T-helper 2 cell (primary cell): Measurements from ENCODE around the gene SORCS1.

Experiments used
- DNase-seq, 5 experiments: peaks; one replicate each; pipeline versions ENCODE4 v3.0.0 to v3.0.0-alpha.2; 2012 to 2022

Gene SORCS1

DNA sequence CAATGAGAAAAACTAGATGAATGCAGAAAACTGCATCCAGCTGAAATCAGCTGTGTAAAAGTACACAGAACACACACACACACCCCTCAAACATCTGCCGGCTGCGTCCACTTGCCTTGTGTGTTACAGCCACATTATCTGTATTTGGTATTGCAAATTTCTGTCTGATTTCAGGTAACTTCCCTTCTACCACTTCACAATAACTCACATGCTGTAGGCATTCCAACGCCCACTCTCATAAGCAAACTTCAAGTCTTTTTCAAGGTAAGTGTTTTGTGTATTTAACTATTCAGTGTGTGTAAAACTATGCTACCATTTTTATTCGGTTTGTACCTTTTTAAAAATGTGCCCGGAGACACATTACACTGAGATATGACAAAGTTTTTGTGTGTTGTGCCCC is 594.2 kb downstream of the SORCS1 start:
- DNase-seq = no peak

DNA sequence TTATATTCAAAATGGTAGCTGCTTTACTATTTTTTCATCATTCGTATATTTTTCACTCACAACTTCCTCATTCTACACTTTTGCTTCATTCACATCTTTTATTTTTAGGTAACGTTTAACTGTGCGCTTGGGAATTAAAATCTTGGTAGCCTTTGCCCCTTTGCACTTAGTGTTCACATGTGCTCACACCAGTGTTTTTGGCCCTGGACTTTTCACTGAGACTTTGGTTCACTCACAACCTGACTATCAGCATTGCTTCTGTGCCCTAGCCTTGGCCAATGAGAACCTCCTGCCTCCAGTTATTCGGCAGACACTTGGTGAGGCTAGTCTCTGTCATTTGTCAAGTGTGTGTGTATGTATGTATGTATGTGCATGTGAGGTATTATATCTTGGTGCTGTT is 596.9 kb downstream of the SORCS1 start:
- no peak for DNase-seq

- no peak for DNase-seq
Observed at GRCh38 chr10:106566873-106567272, 597.6 kb downstream of the SORCS1 start.

DNA sequence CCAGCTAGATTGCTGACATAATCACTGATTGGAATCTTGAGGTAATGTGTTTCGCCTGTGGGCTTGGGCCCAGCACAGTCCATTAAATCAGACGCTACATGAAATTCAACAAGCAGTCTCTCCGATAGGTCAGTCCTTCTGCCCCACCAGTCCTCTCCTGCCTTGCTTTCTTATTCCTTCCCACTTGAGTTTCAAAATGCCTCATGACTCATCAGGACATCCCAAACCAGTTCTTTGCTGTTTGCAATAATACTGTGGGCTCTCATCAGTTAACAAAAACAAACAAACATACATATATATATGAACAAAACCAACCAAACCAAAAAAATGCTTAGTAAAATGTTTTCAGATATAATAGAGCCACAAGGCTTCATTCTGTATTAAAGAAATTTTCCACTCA is 599.0 kb downstream of the SORCS1 start:
- no peak for DNase-seq

- DNase-seq = no peak
Observed at GRCh38 chr10:106563384-106563783, 601.1 kb downstream of the SORCS1 start.

DNA sequence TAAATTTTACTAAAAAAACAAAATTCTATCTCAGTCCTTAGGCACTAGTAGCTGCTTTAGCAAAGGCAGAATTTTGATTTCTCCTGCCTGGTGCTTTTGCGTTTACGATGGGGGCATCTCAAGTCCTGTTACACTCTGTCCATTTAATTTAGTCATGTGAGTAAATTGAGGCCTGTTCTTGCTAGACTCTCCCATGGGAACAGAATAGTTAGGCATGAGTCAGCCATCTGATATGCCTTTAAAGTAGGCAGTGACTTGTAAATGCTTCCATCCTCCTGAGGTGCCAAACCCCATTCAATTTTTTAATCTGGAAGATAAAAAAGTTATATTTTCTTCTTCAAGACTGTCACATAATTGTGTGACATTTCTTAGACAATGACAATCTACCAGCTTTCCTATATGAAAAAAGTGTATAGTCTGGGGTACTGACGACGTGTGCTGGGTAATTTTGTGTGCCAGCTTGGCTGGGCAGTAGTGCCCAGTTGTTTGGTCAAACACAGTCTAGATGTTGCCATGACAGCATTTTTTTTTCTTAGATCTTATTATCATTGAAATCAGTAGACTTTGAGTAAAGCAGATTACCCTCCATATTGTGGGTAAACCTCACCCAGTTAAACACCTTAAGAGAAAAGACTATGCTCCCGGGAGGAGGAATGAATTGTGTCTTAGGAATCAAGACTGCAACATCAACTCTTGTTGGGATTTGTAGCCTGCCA is 603.4 kb downstream of the SORCS1 start:
- DNase-seq = no peak

DNA sequence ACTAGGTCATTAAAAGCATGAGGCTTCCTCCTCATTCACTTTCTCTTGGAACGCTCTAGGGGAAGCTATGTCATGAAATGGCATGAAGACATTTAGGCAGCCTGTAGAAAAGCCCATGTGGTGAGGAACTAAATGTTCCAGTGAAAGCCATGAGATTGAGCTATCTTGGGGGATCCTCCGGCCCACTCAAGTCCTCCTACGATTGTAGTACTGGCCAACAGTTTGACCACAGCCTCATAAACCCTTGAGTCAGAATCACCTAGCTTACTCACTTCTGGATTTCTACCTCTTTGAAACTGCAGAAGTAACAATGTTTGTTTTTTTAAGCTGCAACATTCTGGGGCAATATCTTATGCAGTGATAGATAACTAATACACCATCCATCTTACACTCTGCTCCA is 605.1 kb downstream of the SORCS1 start:
- DNase-seq = no peak

- no peak for DNase-seq
Observed at GRCh38 chr10:106557951-106558733, 606.4 kb downstream of the SORCS1 start.

DNA sequence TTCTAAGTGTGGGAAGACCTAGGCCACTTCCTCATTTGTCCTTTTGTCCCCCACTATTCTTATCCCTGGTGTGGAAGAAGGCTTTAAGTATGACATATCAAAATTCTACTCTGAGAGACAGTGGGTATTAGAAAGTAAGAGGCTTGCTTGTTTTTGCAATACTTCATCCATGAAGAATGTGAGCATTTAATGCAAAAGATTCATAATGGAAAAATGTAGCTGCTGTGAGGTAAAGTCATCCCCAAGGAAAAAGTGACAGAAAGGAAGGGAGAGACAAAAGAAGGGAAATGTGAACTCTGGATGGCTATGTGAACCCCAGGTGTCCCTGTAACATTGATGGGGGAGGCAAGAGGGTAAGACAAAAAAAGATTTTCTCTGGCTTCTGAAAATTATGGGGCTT is 607.5 kb downstream of the SORCS1 start:
- no peak for DNase-seq

DNA sequence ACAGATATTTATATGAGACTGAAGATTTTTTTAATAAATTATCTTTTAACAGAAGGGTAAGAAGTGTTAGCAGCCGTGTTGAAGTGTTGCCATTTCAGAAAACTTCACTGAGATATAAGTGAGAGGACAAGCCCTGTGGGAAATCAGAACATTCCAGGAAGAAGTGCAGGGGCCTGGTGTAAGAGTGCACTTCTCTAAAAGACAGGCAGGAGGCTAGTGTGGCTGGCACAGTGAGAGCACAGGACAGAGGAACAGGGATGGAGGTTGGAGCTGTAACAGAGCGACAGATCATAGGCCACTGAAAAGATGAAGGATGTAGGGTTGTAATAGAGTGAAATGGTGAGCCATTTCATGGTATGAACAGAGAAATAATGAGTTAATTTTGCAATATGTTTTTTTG is 608.9 kb downstream of the SORCS1 start:
- no peak for DNase-seq

GRCh38 chr10:106551501-106552062 is 612.9 kb downstream of the SORCS1 start:
- no peak for DNase-seq

GRCh38 chr10:106548832-106549231 is 615.7 kb downstream of the SORCS1 start:
- DNase-seq = no peak

DNA sequence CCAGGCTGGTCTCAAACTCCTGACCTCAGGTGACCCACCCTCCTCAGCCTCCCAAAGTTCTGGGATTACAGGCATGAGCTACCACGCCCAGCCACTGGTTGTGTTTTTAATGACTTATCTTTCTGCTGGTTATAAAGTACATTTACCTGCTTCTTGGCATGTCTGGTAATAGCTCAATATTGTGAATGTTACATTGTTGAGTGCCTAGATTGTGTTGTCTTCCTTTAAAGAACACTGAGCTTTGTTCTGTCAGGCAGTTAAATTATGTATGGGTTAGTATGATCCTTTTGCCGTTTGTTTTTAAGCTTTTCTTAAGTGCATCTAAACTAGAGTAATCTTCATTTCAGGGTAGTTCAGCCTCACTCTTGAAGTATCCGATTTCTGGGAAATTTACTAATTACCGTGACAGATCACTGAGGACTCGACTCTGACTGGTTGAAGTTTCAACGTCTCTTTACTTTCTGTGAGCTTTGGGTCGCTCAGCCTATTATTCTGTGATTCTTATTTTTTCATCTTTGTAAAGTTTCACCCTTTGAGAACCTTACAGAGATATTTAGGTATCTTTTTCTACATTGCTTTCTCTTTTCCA is 617.4 kb downstream of the SORCS1 start:
- DNase-seq = no peak

GRCh38 chr10:106542461-106542860 is 622.0 kb downstream of the SORCS1 start:
- no peak for DNase-seq

DNA sequence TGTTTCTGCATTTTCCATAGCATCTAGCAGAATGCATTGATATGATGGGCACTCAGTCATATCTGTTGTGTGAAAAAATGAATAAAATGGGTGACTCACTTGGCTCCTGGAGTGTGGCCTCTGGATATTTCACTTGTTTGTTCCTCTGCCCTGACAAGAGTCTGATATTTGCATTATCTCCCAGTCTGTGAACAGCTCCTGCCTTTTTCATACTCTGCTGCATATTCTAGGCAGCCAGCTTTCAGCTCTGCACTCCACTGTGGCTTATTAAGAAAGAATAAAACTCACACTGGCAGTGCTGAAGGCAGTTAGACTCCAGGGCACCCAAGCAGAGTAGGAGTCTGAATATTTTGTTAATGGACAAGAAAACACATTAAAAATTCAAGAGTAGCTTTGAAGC is 623.9 kb downstream of the SORCS1 start:
- DNase-seq = no peak

GRCh38 chr10:106537866-106538265 is 626.6 kb downstream of the SORCS1 start:
- no peak for DNase-seq

DNA sequence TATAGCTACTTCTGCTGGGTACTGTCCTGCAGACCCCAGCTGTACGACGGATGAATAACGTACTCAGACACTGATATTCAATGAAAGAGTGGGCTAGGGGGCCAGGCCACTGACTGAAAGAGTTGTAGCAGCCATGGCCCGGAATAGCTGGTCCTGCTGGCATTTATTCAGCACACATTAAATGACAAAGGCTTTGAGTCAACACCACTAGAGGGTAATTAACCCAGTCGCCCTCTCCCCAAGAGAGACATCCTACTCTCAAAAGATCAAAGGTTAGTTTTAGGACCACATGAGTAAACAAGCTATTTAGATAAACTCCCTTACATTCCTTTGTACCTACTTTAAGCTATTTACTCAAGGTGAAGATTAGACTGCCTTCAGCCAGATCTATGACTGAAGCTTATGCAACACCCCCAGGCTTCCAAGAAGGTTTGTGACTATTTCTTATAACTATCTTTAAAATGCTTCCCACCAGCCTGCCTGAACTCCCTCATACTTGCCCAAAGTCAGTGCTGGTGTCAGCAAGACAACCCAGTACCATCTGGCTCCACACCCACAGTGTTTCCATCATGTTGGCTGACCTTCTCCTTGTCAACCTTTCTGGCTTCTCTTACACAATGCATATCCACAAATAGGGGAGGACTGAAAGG is 629.1 kb downstream of the SORCS1 start:
- DNase-seq = no peak

- no peak for DNase-seq
Observed at GRCh38 chr10:106534441-106534840, 630.1 kb downstream of the SORCS1 start.

- DNase-seq = no peak
Observed at GRCh38 chr10:106528702-106529101, 635.8 kb downstream of the SORCS1 start.

GRCh38 chr10:106525835-106526234 is 638.7 kb downstream of the SORCS1 start:
- DNase-seq = no peak
